Dermis blood vessel endothelial cell (primary cell): ENCODE results near the gene TRIM4. TPM values are rescaled to one million over a fixed set of nuclear protein-coding genes. Genes with fewer than 3 reads are reported as not detected.

Experiments
- DNase-seq: peaks from one replicate; pipeline ENCODE4 v3.0.0; 2010
- total RNA-seq: library from RNA; depleted of rRNA; stranded (reverse); fragments of >200 nt; gene quantifications from 2 replicates; pipeline ENCODE4 v1.2.3, GENCODE V29; 2014

Gene TRIM4
- total RNA-seq, 1 donor from 2014 or later = 29.6 TPM

GRCh38 chr7:99842926-99843325 lies 76.4 kb downstream of the TRIM4 start:
- no peak for DNase-seq

Other genes with a start within 250 kb of the TRIM4 start
- gene CYP3A5, start 239.5 kb downstream of the TRIM4 start, total RNA-seq = not detected in 2 replicates
- not detected in 2 replicates for gene CYP3A7, start 184.3 kb downstream of the TRIM4 start, total RNA-seq
- gene CYP3A4, start 135.3 kb downstream of the TRIM4 start, total RNA-seq = not detected in 2 replicates
- not detected in 2 replicates for gene CYP3A43, start 91.5 kb downstream of the TRIM4 start, total RNA-seq
- 0.34 TPM in 1 of 2 replicates, not detected in the other for gene OR2AE1, start 42.5 kb downstream of the TRIM4 start, total RNA-seq
- gene GJC3, start 10.1 kb upstream of the TRIM4 start, total RNA-seq = 0.42 and 0.51 TPM in 2 replicates
- not detected in 2 replicates for gene AZGP1, start 56.5 kb upstream of the TRIM4 start, total RNA-seq
- gene ZKSCAN1, start 96.1 kb upstream of the TRIM4 start, total RNA-seq = 42.6 and 50.9 TPM in 2 replicates
- gene ZSCAN21, start 130.2 kb upstream of the TRIM4 start, total RNA-seq = 9.9 and 11.2 TPM in 2 replicates
- 34.8 and 37.1 TPM in 2 replicates for gene ZNF3, start 162.2 kb upstream of the TRIM4 start, total RNA-seq
- 59.1 and 99.7 TPM in 2 replicates for gene COPS6, start 169.4 kb upstream of the TRIM4 start, total RNA-seq
- 63.3 and 138 TPM in 2 replicates for gene MCM7, start 181.9 kb upstream of the TRIM4 start, total RNA-seq
- gene AP4M1, start 182.1 kb upstream of the TRIM4 start, total RNA-seq = 16.8 and 24.3 TPM in 2 replicates
- gene TAF6, start 199.8 kb upstream of the TRIM4 start, total RNA-seq = 37.1 and 78.6 TPM in 2 replicates
- gene CNPY4, start 200.1 kb upstream of the TRIM4 start, total RNA-seq = 31.2 and 39.5 TPM in 2 replicates
- 2.4 and 3.7 TPM in 2 replicates for gene MBLAC1, start 207.4 kb upstream of the TRIM4 start, total RNA-seq
- 55.1 and 133 TPM in 2 replicates for gene LAMTOR4, start 229.4 kb upstream of the TRIM4 start, total RNA-seq
- 4.1 and 4.7 TPM in 2 replicates for gene TRAPPC14, start 239.2 kb upstream of the TRIM4 start, total RNA-seq
- gene GAL3ST4, start 249.1 kb upstream of the TRIM4 start, total RNA-seq = 0.17 and 0.88 TPM in 2 replicates